K562 (cell line): ENCODE measurements around the gene SRRD. TPM values are rescaled to one million over a fixed set of nuclear protein-coding genes. Genes with fewer than 3 reads are reported as not detected.

Experiments used
- ATAC-seq: fragments of 200-7000 bp; cut with Tn5 transposase; 3 replicates; pipeline ENCODE4 v1.9.1; 2020; ENCODE audit warnings: moderate library complexity
- BruUV-seq: library from RNA; stranded (reverse); fragments of 400-500 nt; replicated peaks from 2 replicates; lab custom pipeline; 2021; lab: Mats Ljungman, UMichigan
- CTCF ChIA-PET: fragments of 300-600 bp; formaldehyde crosslinking; extraction: SDS; loops from one replicate; lab custom pipeline; 2021; ENCODE audit warnings: low intra/inter-chr PET ratio; lab: Yijun Ruan, JAX
- POLR2A ChIA-PET: fragments of 300-600, 350-650 bp; sonication (Branson Sonifier 250); formaldehyde crosslinking; extraction: SDS; loops from one replicate; lab custom pipeline; 2021; ENCODE audit warnings: antibody characterized with exemption, inconsistent platforms; lab: Yijun Ruan, JAX
- DNase-seq, 4 experiments: peaks; one replicate each; pipeline versions ENCODE4 v3.0.0 to v3.0.0-alpha.2; 2011 to 2018; ENCODE audit warnings: low spot score in 3 of 4, mixed read lengths in 3 of 4; ENCODE audit errors: extremely low read depth in 1 of 4
- FAIRE-seq: peaks from 2 replicates; lab custom pipeline; 2011; peaks lifted over from hg19 to GRCh38; lab: Jason Lieb, UNC
- H2AFZ ChIP-seq: 2 replicates; pipeline ENCODE4 v1.6.0; 2011; ENCODE audit warnings: low read depth, low read length, control low read depth, inconsistent platforms
- H3K27ac ChIP-seq: fragments of 200-600 bp; 3 replicates; pipeline ENCODE4 v1.8.0; 2011; ENCODE audit warnings: low read depth, mild to moderate bottlenecking, control low read depth, inconsistent platforms, low read length, moderate library complexity, mixed read lengths; ENCODE audit errors: extremely low read depth
- H3K27me3 ChIP-seq, 2 experiments: fragments of 300-600 bp in 1 of 2; 2 replicates in 1 of 2; 3 replicates in 1 of 2; pipeline versions ENCODE4 v1.6.0 to v1.8.0; 2011; ENCODE audit warnings: inconsistent platforms in 2 of 2, low read length in 2 of 2, mild to moderate bottlenecking in 1 of 2, mixed read lengths in 1 of 2, moderate library complexity in 1 of 2; ENCODE audit not compliant: control insufficient read depth in 2 of 2, insufficient read depth in 2 of 2
- H3K36me3 ChIP-seq: fragments of 300-600 bp; 3 replicates; pipeline ENCODE4 v1.8.0; 2011; ENCODE audit warnings: mild to moderate bottlenecking, low read length, inconsistent platforms; ENCODE audit not compliant: control insufficient read depth, insufficient read depth
- H3K4me1 ChIP-seq, 2 experiments: fragments of 200-600 bp in 1 of 2; replicated peaks in 1 of 2; 2 replicates in 1 of 2; 3 replicates in 1 of 2; pipeline versions ENCODE4 v1.5.1 to v1.8.0; 2011; ENCODE audit warnings: inconsistent platforms in 2 of 2, low read length in 2 of 2, mild to moderate bottlenecking in 1 of 2, mixed read lengths in 1 of 2, moderate library complexity in 1 of 2; ENCODE audit not compliant: control insufficient read depth in 2 of 2, insufficient read depth in 2 of 2
- H3K4me2 ChIP-seq: 2 replicates; pipeline ENCODE4 v1.6.1; 2011; ENCODE audit warnings: low read length, control low read depth, inconsistent platforms, mixed read lengths; ENCODE audit not compliant: insufficient read depth
- H3K4me3 ChIP-seq: fragments of 200-600 bp; sonication (generic), shearing (Covaris generic); 2 replicates; pipeline ENCODE4 v1.5.1; 2016; ENCODE audit warnings: control low read depth, inconsistent platforms
- H3K79me2 ChIP-seq: fragments of 200-600 bp; 3 replicates; pipeline ENCODE4 v1.8.0; 2011; ENCODE audit warnings: low read length, inconsistent platforms; ENCODE audit not compliant: control insufficient read depth, insufficient read depth
- H3K9ac ChIP-seq, 2 experiments: 2 replicates each; pipeline versions ENCODE4 v1.6.0 to v1.6.1; 2011; ENCODE audit warnings: low read depth in 2 of 2, low read length in 2 of 2, control low read depth in 1 of 2, inconsistent platforms in 1 of 2, mild to moderate bottlenecking in 1 of 2, mixed read lengths in 1 of 2; ENCODE audit not compliant: insufficient read depth in 1 of 2
- H3K9me1 ChIP-seq: one replicate; pipeline ENCODE4 v1.6.0; 2011; ENCODE audit warnings: inconsistent platforms, mild to moderate bottlenecking, low read length, moderate library complexity; ENCODE audit not compliant: control insufficient read depth, insufficient read depth
- H3K9me3 ChIP-seq: replicated peaks from 2 replicates; pipeline ENCODE4 v1.5.1; 2011; ENCODE audit warnings: low read depth, low read length, inconsistent platforms; ENCODE audit not compliant: control insufficient read depth, insufficient read depth
- H4K20me1 ChIP-seq: replicated peaks from 2 replicates; pipeline ENCODE4 v1.6.1; 2011; ENCODE audit warnings: low read length, inconsistent platforms, mixed read lengths; ENCODE audit not compliant: control insufficient read depth, insufficient read depth
- ELF4 ChIP-seq: fragments of 450-650 bp; formaldehyde crosslinking; IDR thresholded peaks from 2 replicates; pipeline ENCODE4 v1.4.0; 2022; ENCODE audit warnings: missing genetic modification characterization
- ETV5 ChIP-seq: sonication (generic); formaldehyde crosslinking; IDR thresholded peaks from 2 replicates; pipeline ENCODE4 v1.4.0; 2020; ENCODE audit warnings: low read depth, mild to moderate bottlenecking, missing genetic modification reagents
- HMGN3 ChIP-seq: IDR thresholded peaks from 2 replicates; pipeline ENCODE4 v1.6.1; 2011; ENCODE audit warnings: borderline replicate concordance, low read depth, mild to moderate bottlenecking, mixed read lengths, low read length; ENCODE audit not compliant: insufficient read length; ENCODE audit errors: extremely low read depth
- HNRNPH1 ChIP-seq: fragments of 200-400 bp; formaldehyde crosslinking; optimal IDR thresholded peaks from 2 replicates; pipeline ENCODE3; 2017; ENCODE audit warnings: low read depth, mild to moderate bottlenecking, low read length, moderate library complexity
- MBD2 ChIP-seq: sonication (generic); IDR thresholded peaks from 2 replicates; pipeline ENCODE4 v1.6.1; 2016; ENCODE audit warnings: low read depth, borderline replicate concordance
- MTA2 ChIP-seq: fragments of 450-650 bp; IDR thresholded peaks from 2 replicates; pipeline ENCODE4 v1.6.1; 2016; ENCODE audit warnings: low read depth
- NCOR1 ChIP-seq: fragments of 450-650 bp; IDR thresholded peaks from 2 replicates; pipeline ENCODE4 v1.6.1; 2016; ENCODE audit warnings: mild to moderate bottlenecking, moderate library complexity
- NFYB ChIP-seq: IDR thresholded peaks from 2 replicates; pipeline ENCODE4 v1.6.1; 2011; ENCODE audit warnings: mild to moderate bottlenecking, moderate library complexity; ENCODE audit not compliant: insufficient read length; ENCODE audit errors: extremely low read depth
- RFX5 ChIP-seq: IDR thresholded peaks from 2 replicates; pipeline ENCODE4 v1.6.1; 2011; ENCODE audit warnings: low read depth, mild to moderate bottlenecking, improper control_type of control experiment, low read length
- SP1 ChIP-seq: sonication (generic); formaldehyde crosslinking; IDR thresholded peaks from 2 replicates; pipeline ENCODE4 v1.8.1; 2022; ENCODE audit warnings: mild to moderate bottlenecking, missing genetic modification reagents
- TEAD4 ChIP-seq, 2 experiments: sonication (generic) in 1 of 2; formaldehyde crosslinking in 1 of 2; IDR thresholded peaks; 2 replicates each; pipeline versions ENCODE4 v1.6.1 to v1.8.0; 2012 to 2022; ENCODE audit warnings: borderline replicate concordance in 1 of 2, inconsistent platforms in 1 of 2, low read length in 1 of 2, mild to moderate bottlenecking in 1 of 2, missing genetic modification reagents in 1 of 2
- WGBS: fragments of 100-300 bp; shearing (Covaris generic); methylation state at CpG from one replicate; pipeline ENCODE4 v1.1.6; 2016; ENCODE audit warnings: low coverage, mixed read lengths; ENCODE audit not compliant: insufficient coverage; ENCODE audit errors: missing lambda C conversion rate; 5-methylcytosine and 5-hydroxymethylcytosine counted together
- in situ Hi-C: fragments of 300-500 bp; cut with MboI; formaldehyde crosslinking; loops from 4 replicates; pipeline ENCODE4 v1.15.0; 2018; ENCODE audit warnings: inconsistent platforms, mixed read lengths
- intact Hi-C: fragments of 100-400 bp; cut with micrococcal nuclease; formaldehyde crosslinking; loops from 2 replicates; pipeline ENCODE4 v1.14.2; 2022
- polyA plus RNA-seq, 8 experiments: library from polyadenylated mRNA; depleted of rRNA in 4 of 8; stranded (reverse) in 5 of 8; unstranded in 3 of 8; fragments of >200 nt; fragmentation: Nextera tagmentation in 2 of 8; fragmentation: Illumina TruSeq in 1 of 8; extraction: Ambion mirVana in 2 of 8; extraction: Trizol in 1 of 8; gene quantifications; 2 replicates each; pipeline versions ENCODE4 v1.2.1 to v1.2.3, GENCODE V29; 2011 to 2014; ENCODE audit warnings: inconsistent platforms in 1 of 8, missing spikeins in 1 of 8
- total RNA-seq, 7 experiments: library from RNA; depleted of rRNA in 6 of 7; stranded (reverse); fragments of >200 nt in 6 of 7; fragmentation: Illumina TruSeq in 2 of 7; extraction: Trizol in 2 of 7; gene quantifications; 2 replicates each; pipeline versions ENCODE4 v1.2.1 to v1.2.3, GENCODE V29; 2011 to 2021; ENCODE audit warnings: low replicate concordance in 1 of 7
- TF ChIP-seq, protein P1 (sequence below): fragments of 200-800 bp; sonication (Bioruptor generic); IDR thresholded peaks from 2 replicates; pipeline ENCODE4 v1.6.1; 2017; ENCODE audit warnings: missing genetic modification characterization, missing compliant biosample characterization
- TF ChIP-seq, protein P2 (sequence below), 3 experiments: fragments of 200-800 bp in 1 of 3; fragments of 250-450 bp in 1 of 3; fragments of 450-650 bp in 1 of 3; sonication (Bioruptor Pico) in 1 of 3; sonication (Bioruptor generic) in 1 of 3; formaldehyde crosslinking in 1 of 3; IDR thresholded peaks; 2 replicates each; pipeline versions ENCODE4 v1.6.1 to v1.8.0; 2016 to 2022; ENCODE audit warnings: mild to moderate bottlenecking in 2 of 3, missing genetic modification characterization in 2 of 3, missing compliant biosample characterization in 1 of 3, moderate library complexity in 1 of 3
- TF ChIP-seq, protein P3 (sequence below): fragments of 450-650 bp; IDR thresholded peaks from 2 replicates; pipeline ENCODE4 v1.7.1; 2018; ENCODE audit warnings: mild to moderate bottlenecking, low read depth; ENCODE audit not compliant: partially characterized antibody

Gene SRRD
- total and polyA plus RNA-seq, 9 of the 15 experiments (the other 6 are each of a cell fraction or from before 2014, with no cell fraction given), result 4.9 to 59.4 (median 34.4) TPM

DNA sequence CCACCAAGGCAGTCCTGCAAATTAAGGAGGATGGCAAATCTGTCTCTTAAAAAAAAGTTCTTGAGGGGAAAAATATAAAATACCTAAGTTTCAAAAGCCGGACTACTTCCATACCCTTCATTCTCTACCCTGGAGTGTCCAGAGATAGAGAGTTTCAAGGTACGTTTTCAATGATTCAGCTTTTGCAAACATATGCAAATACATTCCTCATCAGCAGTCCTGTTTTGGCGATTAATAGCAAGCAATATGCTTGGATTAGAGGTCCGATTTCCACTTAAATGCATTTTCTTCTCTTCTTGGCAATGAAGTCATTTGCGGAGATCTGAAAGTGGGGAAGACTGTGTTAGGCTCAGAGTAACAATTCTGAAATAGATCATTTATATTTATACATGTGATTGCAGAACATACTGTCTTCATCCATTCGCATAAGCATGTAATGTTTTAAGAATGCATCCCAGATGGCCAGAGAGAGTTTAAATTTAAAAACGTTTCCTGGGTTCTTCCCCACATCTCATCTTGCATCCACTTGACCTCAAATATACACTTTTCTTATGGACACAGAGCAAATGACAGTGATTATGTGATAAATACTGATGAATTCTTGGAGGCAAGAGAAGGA is 42.4 kb downstream of the SRRD start:
- Histone ChIP-seq H3K9me1 (no peaks in the 10 kb centered on the region), H3K4me3 (no peak overlapping the region), H3K27me3 (no peaks in the 10 kb centered on the region), H3K27ac (no peak overlapping the region), H3K4me2 (no peak overlapping the region), H3K79me2 (no peaks in the 10 kb centered on the region), H3K9ac (no peak overlapping the region), H2AFZ (no peak overlapping the region), H3K36me3 (peaks cover 74% of the 10 kb centered on the region), H3K9me3 (no peaks in the 10 kb centered on the region), H4K20me1 (no peaks in the 10 kb centered on the region), H3K4me1 (no peaks in the 10 kb centered on the region; a peak in 1 of 5 replicates)
- DNase-seq, result no peak
- in situ Hi-C loops (no loop called here), intact Hi-C loops (no loop called here)
- BruUV-seq, result TSS peak; percentile 21
- ChIA-PET POLR2A (interaction anchor here (0.6 to 0.7 kb wide), 2 partner anchors 12 to 1868 kb away, joined by 3 read pairs; no protein-coding TSS in a partner anchor), CTCF (no interaction called here)
- WGBS, result 85% methylated on average over 7 of the region's 7 CpGs
- no peak for FAIRE-seq
- ATAC-seq, result no peak
- TF ChIP-seq, protein P1, sequence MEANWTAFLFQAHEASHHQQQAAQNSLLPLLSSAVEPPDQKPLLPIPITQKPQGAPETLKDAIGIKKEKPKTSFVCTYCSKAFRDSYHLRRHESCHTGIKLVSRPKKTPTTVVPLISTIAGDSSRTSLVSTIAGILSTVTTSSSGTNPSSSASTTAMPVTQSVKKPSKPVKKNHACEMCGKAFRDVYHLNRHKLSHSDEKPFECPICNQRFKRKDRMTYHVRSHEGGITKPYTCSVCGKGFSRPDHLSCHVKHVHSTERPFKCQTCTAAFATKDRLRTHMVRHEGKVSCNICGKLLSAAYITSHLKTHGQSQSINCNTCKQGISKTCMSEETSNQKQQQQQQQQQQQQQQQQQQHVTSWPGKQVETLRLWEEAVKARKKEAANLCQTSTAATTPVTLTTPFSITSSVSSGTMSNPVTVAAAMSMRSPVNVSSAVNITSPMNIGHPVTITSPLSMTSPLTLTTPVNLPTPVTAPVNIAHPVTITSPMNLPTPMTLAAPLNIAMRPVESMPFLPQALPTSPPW (CRISPR knock-in tag), result no peak
- TF ChIP-seq TEAD4 (IDR thresholded peaks at IDR 0.05; ENCODE audit: low read length), result no peak
- TF ChIP-seq TEAD4 (CRISPR knock-in tag; IDR thresholded peaks at IDR 0.05; ENCODE audit: borderline replicate concordance), result no peak
- no peak for TF ChIP-seq SP1 (CRISPR knock-in tag)
- TF ChIP-seq NFYB, result no peak
- TF ChIP-seq ETV5 (CRISPR knock-in tag), result no peak
- TF ChIP-seq, protein P2, sequence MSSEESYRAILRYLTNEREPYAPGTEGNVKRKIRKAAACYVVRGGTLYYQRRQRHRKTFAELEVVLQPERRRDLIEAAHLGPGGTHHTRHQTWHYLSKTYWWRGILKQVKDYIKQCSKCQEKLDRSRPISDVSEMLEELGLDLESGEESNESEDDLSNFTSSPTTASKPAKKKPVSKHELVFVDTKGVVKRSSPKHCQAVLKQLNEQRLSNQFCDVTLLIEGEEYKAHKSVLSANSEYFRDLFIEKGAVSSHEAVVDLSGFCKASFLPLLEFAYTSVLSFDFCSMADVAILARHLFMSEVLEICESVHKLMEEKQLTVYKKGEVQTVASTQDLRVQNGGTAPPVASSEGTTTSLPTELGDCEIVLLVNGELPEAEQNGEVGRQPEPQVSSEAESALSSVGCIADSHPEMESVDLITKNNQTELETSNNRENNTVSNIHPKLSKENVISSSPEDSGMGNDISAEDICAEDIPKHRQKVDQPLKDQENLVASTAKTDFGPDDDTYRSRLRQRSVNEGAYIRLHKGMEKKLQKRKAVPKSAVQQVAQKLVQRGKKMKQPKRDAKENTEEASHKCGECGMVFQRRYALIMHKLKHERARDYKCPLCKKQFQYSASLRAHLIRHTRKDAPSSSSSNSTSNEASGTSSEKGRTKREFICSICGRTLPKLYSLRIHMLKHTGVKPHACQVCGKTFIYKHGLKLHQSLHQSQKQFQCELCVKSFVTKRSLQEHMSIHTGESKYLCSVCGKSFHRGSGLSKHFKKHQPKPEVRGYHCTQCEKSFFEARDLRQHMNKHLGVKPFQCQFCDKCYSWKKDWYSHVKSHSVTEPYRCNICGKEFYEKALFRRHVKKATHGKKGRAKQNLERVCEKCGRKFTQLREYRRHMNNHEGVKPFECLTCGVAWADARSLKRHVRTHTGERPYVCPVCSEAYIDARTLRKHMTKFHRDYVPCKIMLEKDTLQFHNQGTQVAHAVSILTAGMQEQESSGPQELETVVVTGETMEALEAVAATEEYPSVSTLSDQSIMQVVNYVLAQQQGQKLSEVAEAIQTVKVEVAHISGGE (CRISPR knock-in tag; IDR thresholded peaks at IDR 0.05), result no peak
- no peak for TF ChIP-seq HMGN3
- no peak for TF ChIP-seq ELF4 (CRISPR knock-in tag)
- TF ChIP-seq RFX5, result no peak
- TF ChIP-seq MBD2, result no peak
- TF ChIP-seq HNRNPH1, result no peak
- TF ChIP-seq MTA2, result no peak
- TF ChIP-seq NCOR1, result no peak
- TF ChIP-seq, protein P3, sequence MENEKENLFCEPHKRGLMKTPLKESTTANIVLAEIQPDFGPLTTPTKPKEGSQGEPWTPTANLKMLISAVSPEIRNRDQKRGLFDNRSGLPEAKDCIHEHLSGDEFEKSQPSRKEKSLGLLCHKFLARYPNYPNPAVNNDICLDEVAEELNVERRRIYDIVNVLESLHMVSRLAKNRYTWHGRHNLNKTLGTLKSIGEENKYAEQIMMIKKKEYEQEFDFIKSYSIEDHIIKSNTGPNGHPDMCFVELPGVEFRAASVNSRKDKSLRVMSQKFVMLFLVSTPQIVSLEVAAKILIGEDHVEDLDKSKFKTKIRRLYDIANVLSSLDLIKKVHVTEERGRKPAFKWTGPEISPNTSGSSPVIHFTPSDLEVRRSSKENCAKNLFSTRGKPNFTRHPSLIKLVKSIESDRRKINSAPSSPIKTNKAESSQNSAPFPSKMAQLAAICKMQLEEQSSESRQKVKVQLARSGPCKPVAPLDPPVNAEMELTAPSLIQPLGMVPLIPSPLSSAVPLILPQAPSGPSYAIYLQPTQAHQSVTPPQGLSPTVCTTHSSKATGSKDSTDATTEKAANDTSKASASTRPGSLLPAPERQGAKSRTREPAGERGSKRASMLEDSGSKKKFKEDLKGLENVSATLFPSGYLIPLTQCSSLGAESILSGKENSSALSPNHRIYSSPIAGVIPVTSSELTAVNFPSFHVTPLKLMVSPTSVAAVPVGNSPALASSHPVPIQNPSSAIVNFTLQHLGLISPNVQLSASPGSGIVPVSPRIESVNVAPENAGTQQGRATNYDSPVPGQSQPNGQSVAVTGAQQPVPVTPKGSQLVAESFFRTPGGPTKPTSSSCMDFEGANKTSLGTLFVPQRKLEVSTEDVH, result no peak
